Naive thymus-derived CD8-positive, alpha-beta T cell (primary cell): ENCODE results near the gene ZNF273. TPM values are rescaled to one million over a fixed set of nuclear protein-coding genes. Genes with fewer than 3 reads are reported as not detected.

Experiments
- ATAC-seq, 2 donors: fragments of 150-1000 bp; cut with Tn5 transposase in 1 of 2; sonication (Bioruptor Pico), chemical (Tn5 transposase) in 1 of 2; 1 replicate in 1 of 2; 2 replicates in 1 of 2; pipeline ENCODE4 v1.10.0; 2021; ENCODE audit warnings: mild to moderate bottlenecking in 2 of 2, moderate library complexity in 2 of 2
- POLR2A ChIA-PET: fragments of 350-600 bp; sonication (Branson Sonifier 250); formaldehyde crosslinking; loops from one replicate; lab custom pipeline; 2021; ENCODE audit warnings: antibody characterized with exemption; lab: Charles Lee
- DNase-seq, 10 donors: peaks; one replicate each; pipeline versions ENCODE4 v3.0.0 to v3.0.0-alpha.2; 2020 to 2022
- H3K27ac Mint-ChIP-seq, 10 donors: one replicate each; pipeline ENCODE4 v1.8.0; 2020 to 2022; ENCODE audit warnings: mild to moderate bottlenecking in 10 of 10, mixed read lengths in 10 of 10, moderate library complexity in 4 of 10, inconsistent platforms in 1 of 10
- H3K27me3 Mint-ChIP-seq, 5 donors: one replicate each; pipeline ENCODE4 v1.8.0; 2021 to 2022; ENCODE audit warnings: mixed read lengths in 5 of 5
- H3K36me3 Mint-ChIP-seq, 3 donors: one replicate each; pipeline ENCODE4 v1.8.0; 2020 to 2022; ENCODE audit warnings: mixed read lengths in 3 of 3, mild to moderate bottlenecking in 2 of 3, inconsistent platforms in 1 of 3
- H3K4me1 Mint-ChIP-seq, 4 donors: one replicate each; pipeline ENCODE4 v1.8.0; 2021 to 2022; ENCODE audit warnings: mixed read lengths in 4 of 4
- H3K4me3 Mint-ChIP-seq, 10 donors: one replicate each; pipeline ENCODE4 v1.8.0; 2020 to 2022; ENCODE audit warnings: mild to moderate bottlenecking in 10 of 10, mixed read lengths in 10 of 10, moderate library complexity in 6 of 10, inconsistent platforms in 1 of 10
- H3K9me3 Mint-ChIP-seq, 9 donors: one replicate each; pipeline ENCODE4 v1.8.0; 2020 to 2022; ENCODE audit warnings: mixed read lengths in 9 of 9, mild to moderate bottlenecking in 3 of 9, inconsistent platforms in 1 of 9, moderate library complexity in 1 of 9
- polyA plus RNA-seq, 3 donors: library from polyadenylated mRNA; unstranded; fragments of 300-500 nt; fragmentation: Illumina TruSeq; gene quantifications; one replicate each; pipeline ENCODE4 v1.2.3, GENCODE V29; 2021
- total RNA-seq, 8 experiments: library from RNA in 2 of 8; stranded (reverse) in 2 of 8; gene quantifications; one replicate each; pipeline ENCODE4 v1.2.3 and lab custom pipeline; 2021 to 2026

Gene ZNF273
- total and polyA plus RNA-seq, 5 experiments from 2014 or later: 3.6 to 9.5 (median 4.6) TPM

DNA sequence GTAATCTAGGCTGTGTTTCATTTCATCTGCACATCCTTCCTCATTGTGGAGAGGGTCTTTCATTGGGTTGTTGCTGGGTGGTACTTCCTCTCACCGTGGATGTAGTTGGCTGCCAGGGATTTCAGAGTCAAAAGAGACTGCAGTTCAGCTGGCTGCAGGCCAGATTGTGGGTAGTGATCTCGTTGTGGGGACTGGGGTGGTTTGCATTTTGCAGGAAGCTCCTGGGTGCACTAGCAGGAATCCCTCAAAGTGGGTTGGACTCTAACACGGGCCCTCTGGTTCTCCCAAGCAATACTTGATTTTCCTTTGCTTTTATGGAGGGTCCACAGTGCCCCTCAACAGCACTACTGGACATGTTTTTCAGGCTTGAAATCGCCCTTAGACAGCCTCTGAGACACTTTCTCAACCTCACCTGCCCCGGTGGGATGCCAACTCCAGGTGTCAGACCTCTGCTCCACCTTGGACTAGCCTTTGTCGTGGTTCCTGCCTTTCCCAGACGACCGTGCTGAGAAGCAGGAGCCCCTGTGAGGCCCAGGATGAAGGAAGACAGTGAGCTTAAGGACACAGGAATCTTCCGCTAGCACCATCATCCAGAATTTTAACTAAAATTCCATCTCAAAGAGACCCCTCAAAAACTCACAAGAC lies 23.9 kb upstream of the ZNF273 start:
- no peak for ATAC-seq
- Mint-ChIP-seq H3K27ac (no peak overlapping the region), H3K36me3 (peaks cover 0 to 10% (median 5%) of the 10 kb centered on the region in 3 donors), H3K4me3 (peak overlapping the region in 1 of 10 donors; percentile 57), H3K4me1 (peaks cover 10 to 23% (median 19%) of the 10 kb centered on the region in 4 donors), H3K27me3 (peaks cover 20 to 71% (median 45%) of the 10 kb centered on the region in 5 donors), H3K9me3 (peaks cover 0 to 16% (median 2%) of the 10 kb centered on the region in 9 donors)
- POLR2A ChIA-PET: no interaction called here
- DNase-seq: no peak

DNA sequence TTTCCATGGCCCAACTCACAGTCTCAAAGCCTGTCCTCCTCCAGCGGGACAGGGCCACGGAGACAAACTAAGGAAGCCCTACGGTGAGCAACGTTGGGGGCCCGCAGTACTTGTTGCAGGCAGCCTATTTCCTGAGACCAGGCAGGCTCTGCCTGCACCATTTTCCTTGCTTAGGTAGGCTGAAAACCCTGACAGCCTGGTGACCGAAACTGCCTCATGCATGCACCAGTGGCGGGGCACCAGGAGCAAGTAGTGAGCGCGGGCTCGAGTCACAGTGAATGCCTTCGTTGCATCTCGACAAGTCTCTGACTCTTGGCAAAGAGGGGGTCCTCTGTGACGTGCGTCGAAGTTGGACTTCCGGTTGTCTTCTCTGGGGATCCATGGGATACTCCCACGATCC lies 23.3 kb upstream of the ZNF273 start:
- H3K9me3 Mint-ChIP-seq: peaks cover 0 to 16% (median 2%) of the 10 kb centered on the region in 9 donors
- no peak for DNase-seq

DNA sequence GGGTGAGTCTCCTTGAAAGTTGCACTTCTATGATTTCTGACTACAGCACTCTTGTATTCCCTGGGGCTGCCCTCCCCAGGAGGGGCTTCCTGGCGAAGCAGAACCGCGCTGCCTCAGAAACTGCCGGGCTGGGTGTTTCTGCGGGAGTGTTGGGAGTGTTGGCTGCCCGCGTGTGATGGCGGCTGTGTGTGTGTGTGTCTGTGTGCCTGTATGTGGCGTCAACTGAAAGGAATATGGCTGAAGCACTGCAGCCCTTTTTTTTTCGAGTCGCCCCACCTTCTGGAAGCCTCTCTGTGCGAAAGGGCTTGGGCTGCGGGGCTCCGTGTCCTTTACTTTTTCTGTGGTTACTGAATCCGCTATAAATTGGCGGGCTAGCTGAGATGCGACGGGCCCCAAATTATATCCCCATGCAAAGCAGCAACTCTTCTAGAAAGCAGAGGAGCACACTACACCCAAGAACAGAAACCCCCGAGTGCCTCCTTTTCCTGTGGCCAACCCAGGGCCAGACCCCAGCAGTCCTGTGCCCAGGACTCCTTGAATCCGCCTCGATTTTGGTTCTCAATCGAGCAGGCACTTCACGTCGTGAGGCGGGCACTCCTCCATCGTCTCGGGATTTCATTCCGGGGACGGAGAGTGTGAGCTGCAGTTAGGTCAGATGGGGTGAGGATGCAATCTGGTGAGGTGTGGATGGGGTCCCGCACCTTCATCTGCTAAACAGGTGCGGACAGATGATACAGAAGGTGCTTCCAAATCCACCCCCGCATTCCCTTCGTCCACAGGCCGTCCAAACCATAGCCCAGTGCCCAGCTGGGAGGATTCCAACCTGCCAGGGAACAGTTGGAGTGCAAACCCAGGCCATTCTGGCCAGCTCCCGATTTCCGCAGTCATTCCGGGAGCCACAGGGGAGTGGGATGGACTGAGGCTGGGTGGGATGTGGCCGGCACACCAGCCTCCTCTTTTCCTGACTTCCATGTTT lies 22.5 kb upstream of the ZNF273 start:
- Mint-ChIP-seq H3K9me3 (peaks cover 0 to 16% (median 2%) of the 10 kb centered on the region in 9 donors), H3K4me3 (no peak overlapping the region), H3K27ac (no peak overlapping the region), H3K27me3 (peaks cover 25 to 81% (median 58%) of the 10 kb centered on the region in 5 donors), H3K4me1 (peaks cover 10 to 23% (median 19%) of the 10 kb centered on the region in 4 donors), H3K36me3 (peaks cover 0 to 10% (median 5%) of the 10 kb centered on the region in 3 donors)
- DNase-seq (no peak), ATAC-seq (no peak)
- POLR2A ChIA-PET: no interaction called here

More for the DNA sequence above, 23.3 kb upstream of the ZNF273 start:
- ATAC-seq: no peak
- Mint-ChIP-seq H3K27ac (no peak overlapping the region), H3K4me1 (peaks cover 10 to 23% (median 19%) of the 10 kb centered on the region in 4 donors), H3K4me3 (no peak overlapping the region), H3K36me3 (peaks cover 0 to 10% (median 5%) of the 10 kb centered on the region in 3 donors), H3K27me3 (peaks cover 21 to 75% (median 51%) of the 10 kb centered on the region in 5 donors)
- POLR2A ChIA-PET: no interaction called here

DNA sequence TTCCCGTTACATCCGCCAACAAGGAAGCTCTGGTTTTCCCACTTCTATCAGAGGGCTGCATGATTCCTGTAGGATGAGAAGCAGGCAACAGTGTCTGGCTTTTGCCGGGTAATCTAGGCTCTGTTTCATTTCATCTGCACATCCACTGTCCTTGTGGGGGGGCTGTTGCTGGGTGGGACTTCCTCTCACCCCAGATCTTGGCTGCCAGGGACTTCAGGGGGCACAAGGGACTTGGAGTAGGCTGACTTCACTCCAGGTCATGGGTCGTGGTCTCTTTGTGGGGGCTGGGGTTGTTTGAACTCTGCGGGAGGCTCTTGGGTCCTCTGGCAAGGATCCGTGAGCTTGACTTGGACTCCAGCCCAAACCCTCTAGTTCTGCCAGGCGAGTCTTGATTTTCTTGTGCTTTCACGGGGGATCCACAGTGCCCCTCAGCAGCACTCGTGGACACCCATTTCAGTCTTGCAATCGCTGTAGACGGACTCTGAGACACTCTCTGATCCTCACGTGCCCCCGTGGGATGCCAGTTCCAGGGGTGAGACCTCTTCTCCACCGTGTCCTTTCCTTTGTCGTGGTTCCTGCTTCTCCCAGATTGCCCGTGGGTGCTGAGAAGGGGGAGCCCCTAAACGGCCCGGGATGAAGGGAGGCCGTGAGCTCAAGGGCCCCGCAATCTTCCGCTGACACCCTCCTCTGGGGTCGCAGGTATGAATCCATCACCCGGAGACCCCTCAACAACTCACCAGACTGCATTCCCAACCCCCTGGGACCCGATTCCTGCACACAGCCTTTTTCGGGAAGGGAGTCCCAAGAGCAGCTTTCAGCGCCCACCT lies 21.4 kb upstream of the ZNF273 start:
- H3K4me3 Mint-ChIP-seq: peak overlapping the region in 8 of 10 donors; percentile 10 to 85 (median 68)
- POLR2A ChIA-PET: no interaction called here
- peaks cover 0 to 16% (median 2%) of the 10 kb centered on the region in 9 donors for H3K9me3 Mint-ChIP-seq
- H3K36me3 Mint-ChIP-seq: peaks cover 0 to 10% (median 1%) of the 10 kb centered on the region in 3 donors
- DNase-seq (no peak), ATAC-seq (no peak)
- H3K27ac Mint-ChIP-seq: no peak overlapping the region
- H3K27me3 Mint-ChIP-seq: peaks cover 27 to 86% (median 61%) of the 10 kb centered on the region in 5 donors
- H3K4me1 Mint-ChIP-seq: peaks cover 10 to 29% (median 22%) of the 10 kb centered on the region in 4 donors

DNA sequence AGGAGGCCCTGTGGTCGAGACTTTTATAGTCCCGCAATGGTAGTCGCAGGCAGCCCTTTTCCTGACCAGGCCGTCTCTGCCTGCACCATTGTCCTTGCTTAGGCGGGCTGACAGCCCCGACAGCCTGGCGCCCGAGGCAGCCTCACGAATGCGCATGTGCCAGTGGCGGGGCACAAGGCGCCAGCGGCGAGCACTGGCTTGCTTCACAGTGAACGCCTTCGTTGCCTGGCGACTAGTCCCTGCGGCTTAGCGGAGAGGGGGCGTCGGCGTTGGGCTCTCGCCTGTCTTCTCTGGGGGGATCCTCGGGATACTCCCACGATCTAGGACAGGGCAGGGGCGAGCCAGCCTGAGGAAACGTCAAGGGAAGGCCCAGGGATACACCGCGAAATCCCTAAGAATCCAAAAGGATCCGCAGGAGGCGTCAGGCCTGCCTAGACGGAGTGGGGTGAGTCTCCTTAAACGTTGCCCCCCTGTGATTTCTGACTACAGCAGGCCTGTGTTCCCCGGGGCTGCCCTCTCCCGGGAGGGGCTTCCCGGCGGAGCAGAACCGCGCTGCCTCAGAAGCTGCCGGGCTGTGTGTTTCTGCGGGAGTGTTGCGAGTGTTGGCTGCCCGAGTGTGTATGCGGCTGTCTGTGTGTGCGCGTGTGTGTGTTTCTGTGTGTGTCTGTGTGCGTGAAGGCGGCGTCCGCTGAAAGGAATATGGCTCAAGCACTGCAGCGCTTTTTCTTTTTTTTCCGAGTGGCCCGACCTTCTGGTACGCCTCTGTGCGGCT lies 20.5 kb upstream of the ZNF273 start:
- peaks cover 0 to 10% (median 0%) of the 10 kb centered on the region in 3 donors for H3K36me3 Mint-ChIP-seq
- H3K4me3 Mint-ChIP-seq: peak overlapping the region; percentile 57 to 85 (median 74)
- no peak for DNase-seq
- POLR2A ChIA-PET: no interaction called here
- peak; percentile 29 to 57 for ATAC-seq
- H3K27ac Mint-ChIP-seq: no peak overlapping the region
- H3K27me3 Mint-ChIP-seq: peaks cover 27 to 85% (median 56%) of the 10 kb centered on the region in 5 donors
- H3K9me3 Mint-ChIP-seq: peaks cover 0 to 16% (median 2%) of the 10 kb centered on the region in 9 donors
- H3K4me1 Mint-ChIP-seq: peaks cover 4 to 26% (median 17%) of the 10 kb centered on the region in 4 donors

DNA sequence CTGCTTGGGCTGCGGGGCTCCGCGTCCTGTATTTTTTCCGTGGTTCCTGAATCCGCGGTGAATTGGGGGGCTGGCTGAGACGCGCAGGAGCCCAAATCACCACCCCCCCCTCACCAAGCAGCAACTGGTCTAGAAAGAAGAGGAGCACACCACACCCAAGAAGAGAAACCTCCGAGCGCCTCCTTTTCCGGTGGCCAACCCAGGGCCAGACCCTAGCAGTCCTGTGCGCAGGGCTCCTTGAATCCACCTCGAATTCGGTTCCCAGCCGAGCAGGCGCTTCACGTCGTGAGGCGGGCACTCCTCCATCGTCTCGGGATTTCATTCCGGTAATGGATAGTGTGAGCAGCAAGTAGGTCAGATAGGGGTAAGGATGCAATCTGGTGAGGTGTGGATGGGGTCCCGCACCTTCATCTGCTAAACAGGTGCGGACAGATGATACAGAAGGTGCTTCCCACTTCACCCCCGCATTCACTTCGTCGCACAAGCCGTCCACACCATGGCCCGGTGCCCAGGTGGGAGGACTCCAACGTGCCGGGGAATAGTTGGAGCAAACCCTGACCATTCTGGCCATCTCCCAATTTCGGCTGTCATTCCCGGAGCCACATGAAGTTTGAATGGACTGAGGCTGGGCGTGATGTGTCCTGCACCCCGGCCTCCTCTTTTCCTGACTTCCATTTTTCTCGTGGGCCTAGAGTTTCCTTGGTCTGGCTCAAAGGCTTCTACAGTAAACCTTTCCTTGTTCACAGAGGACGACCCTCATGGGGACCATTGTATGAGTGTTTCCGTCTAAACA lies 19.8 kb upstream of the ZNF273 start:
- H3K9me3 Mint-ChIP-seq: peaks cover 0 to 16% (median 2%) of the 10 kb centered on the region in 9 donors
- POLR2A ChIA-PET: no interaction called here
- H3K4me3 Mint-ChIP-seq: peak overlapping the region; percentile 57 to 85 (median 74)
- DNase-seq: no peak
- H3K36me3 Mint-ChIP-seq: peaks cover 0 to 10% (median 0%) of the 10 kb centered on the region in 3 donors
- no peak for ATAC-seq
- no peak overlapping the region for H3K27ac Mint-ChIP-seq
- H3K27me3 Mint-ChIP-seq: peaks cover 28 to 84% (median 57%) of the 10 kb centered on the region in 5 donors
- peaks cover 9 to 27% (median 17%) of the 10 kb centered on the region in 4 donors for H3K4me1 Mint-ChIP-seq

DNA sequence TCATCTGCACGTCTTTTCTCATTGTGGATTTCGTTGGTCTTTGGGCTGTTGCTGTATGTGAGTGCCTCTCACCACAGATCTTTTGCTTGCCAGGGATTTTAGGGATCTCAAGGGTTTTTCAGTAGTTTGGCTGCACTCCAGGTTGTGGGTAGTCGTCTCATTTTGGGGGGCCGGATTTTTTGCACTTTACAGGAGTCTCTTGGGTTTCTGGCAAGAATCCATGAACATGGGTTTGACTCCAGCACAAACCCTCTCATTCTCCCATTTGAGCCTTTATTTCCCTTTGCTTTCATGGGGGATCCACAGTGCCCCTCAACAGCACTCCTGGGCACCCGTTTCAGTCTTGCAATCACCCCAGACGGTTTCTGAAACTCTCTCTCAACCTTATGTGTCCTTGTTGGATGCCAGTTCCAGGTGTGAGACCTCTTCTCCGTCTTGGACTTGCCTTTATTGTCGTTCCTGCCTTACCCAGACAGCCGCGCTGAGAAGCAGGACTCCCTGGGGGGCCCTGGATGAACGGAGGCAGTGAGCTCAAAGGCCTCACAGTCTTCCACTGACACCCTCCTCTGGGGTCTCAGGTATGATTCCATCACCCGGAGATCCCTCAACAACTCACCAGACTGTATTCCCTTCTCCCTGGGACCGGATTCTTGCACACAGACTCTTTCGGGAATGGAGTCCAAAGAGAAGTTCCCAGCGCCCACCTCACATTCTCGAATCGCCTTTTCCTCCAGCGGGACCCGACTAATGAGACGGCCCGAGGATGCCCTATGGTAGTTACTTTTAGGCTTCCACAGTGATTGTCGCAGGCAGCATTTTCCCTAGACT lies 18.8 kb upstream of the ZNF273 start:
- Mint-ChIP-seq H3K36me3 (peaks cover 0 to 7% (median 0%) of the 10 kb centered on the region in 3 donors), H3K4me3 (peak overlapping the region in 4 of 10 donors; percentile 36 to 52 (median 43)), H3K27me3 (peaks cover 28 to 83% (median 55%) of the 10 kb centered on the region in 5 donors), H3K4me1 (peaks cover 15 to 28% (median 20%) of the 10 kb centered on the region in 4 donors), H3K27ac (peak overlapping the region in 2 of 10 donors; percentile 11 to 62), H3K9me3 (peaks cover 0 to 16% (median 0%) of the 10 kb centered on the region in 9 donors)
- DNase-seq (no peak), ATAC-seq (no peak)
- POLR2A ChIA-PET: no interaction called here

DNA sequence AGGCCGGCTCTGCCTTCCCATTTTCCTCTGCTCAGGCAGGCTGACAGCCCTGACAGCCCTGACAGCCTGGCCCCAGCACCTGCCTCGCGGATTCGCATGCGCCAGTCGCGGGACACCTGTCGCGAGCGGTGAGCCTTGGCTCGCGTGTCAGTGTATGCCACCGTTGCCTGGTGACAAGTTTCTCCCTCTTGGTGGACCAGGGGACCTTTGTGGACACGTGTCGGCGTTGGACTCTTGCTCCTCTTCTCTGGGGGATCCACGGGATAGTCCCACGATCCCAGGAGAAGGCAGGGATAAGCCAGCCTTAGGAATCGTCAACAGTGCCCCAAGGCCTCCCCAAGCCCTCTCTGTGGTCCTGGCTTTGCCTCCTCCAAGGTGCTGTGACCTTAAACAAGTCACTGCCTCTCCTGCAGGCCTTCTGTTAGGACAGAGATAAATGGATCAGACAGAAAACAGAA lies 18.1 kb upstream of the ZNF273 start:
- ATAC-seq (no peak), DNase-seq (no peak)
- no peak overlapping the region for H3K27ac Mint-ChIP-seq
- no peak overlapping the region for H3K4me3 Mint-ChIP-seq
- H3K36me3 Mint-ChIP-seq: peaks cover 0 to 7% (median 0%) of the 10 kb centered on the region in 3 donors
- H3K4me1 Mint-ChIP-seq: peaks cover 15 to 28% (median 22%) of the 10 kb centered on the region in 4 donors
- peaks cover 28 to 85% (median 57%) of the 10 kb centered on the region in 5 donors for H3K27me3 Mint-ChIP-seq
- peaks cover 0 to 16% (median 0%) of the 10 kb centered on the region in 9 donors for H3K9me3 Mint-ChIP-seq
- POLR2A ChIA-PET: no interaction called here

DNA sequence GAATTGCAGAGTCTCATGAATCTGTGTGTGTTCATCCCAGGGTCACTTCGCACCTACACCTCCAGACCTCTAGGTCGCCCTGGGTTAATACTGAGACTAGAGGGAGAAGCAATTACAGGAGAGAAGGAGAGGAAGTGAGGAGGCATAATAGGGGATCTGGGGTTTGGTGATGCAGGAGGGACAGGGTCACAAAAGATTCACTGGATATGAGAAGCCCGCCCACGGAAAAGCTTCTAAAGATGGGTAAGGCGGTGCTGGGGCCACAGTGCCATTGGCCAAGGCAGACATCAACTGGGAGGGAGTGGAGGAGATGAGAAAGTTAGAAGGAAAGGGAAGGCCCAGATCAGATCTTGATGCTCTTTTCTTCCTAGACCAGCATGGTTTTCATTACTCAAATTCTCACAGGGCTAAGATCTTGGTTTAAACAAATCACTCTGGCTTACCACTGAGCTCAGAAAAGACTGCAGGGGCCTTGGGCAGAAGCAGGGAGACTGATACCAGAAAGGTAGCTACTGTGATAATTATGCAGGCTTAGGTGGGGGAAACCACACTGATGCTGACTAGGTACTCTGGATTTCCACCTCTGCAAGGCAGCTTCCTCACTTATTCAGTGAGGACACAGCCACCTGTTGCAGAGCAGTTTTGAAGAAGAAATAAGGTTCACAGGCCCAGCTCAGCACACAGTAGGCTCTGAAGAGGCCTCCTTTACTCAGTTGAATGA lies 17.4 kb upstream of the ZNF273 start:
- Mint-ChIP-seq H3K4me1 (peaks cover 15 to 28% (median 22%) of the 10 kb centered on the region in 4 donors), H3K36me3 (peaks cover 0 to 7% (median 0%) of the 10 kb centered on the region in 3 donors), H3K9me3 (peaks cover 0 to 16% (median 0%) of the 10 kb centered on the region in 9 donors), H3K27ac (no peak overlapping the region), H3K4me3 (no peak overlapping the region), H3K27me3 (peaks cover 26 to 89% (median 60%) of the 10 kb centered on the region in 5 donors)
- POLR2A ChIA-PET: no interaction called here
- no peak for DNase-seq
- ATAC-seq: no peak
